Nephron (organoid): ENCODE data around the gene SYNGAP1.

ENCODE experiments used
- H3K27ac Mint-ChIP-seq, 3 experiments: 2 replicates each; pipeline ENCODE4 v1.8.0; 2020; ENCODE audit warnings: mixed read lengths in 3 of 3, mild to moderate bottlenecking in 2 of 3, moderate library complexity in 1 of 3
- H3K27me3 Mint-ChIP-seq: 2 replicates; pipeline ENCODE4 v1.8.0; 2021; ENCODE audit warnings: low read depth, mild to moderate bottlenecking, moderate library complexity, mixed read lengths
- H3K36me3 Mint-ChIP-seq: 2 replicates; pipeline ENCODE4 v1.8.0; 2020; ENCODE audit warnings: low read depth, mixed read lengths
- H3K4me1 Mint-ChIP-seq: 2 replicates; pipeline ENCODE4 v1.8.0; 2020; ENCODE audit warnings: mixed read lengths
- H3K4me3 Mint-ChIP-seq, 3 experiments: 2 replicates each; pipeline ENCODE4 v1.8.0; 2020; ENCODE audit warnings: mild to moderate bottlenecking in 3 of 3, mixed read lengths in 3 of 3, moderate library complexity in 2 of 3
- H3K9me3 Mint-ChIP-seq: 2 replicates; pipeline ENCODE4 v1.8.0; 2020; ENCODE audit warnings: mixed read lengths
- CTCF ChIP-seq, 3 experiments: fragments of 200-600 bp; sonication (generic); IDR thresholded peaks; one replicate each; pipeline ENCODE4 v1.5.0; 2021; ENCODE audit warnings: antibody characterized with exemption in 3 of 3; ENCODE audit not compliant: unreplicated experiment in 3 of 3

The SYNGAP1 gene

GRCh38 chr6:33490198-33490597, 70.3 kb downstream of the SYNGAP1 start:
- no peaks in the 10 kb centered on the region for H3K4me1 Mint-ChIP-seq
- peaks cover 4% of the 10 kb centered on the region for H3K9me3 Mint-ChIP-seq
- no peaks in the 10 kb centered on the region for H3K36me3 Mint-ChIP-seq
- no peak overlapping the region for H3K27ac Mint-ChIP-seq
- no peak overlapping the region for H3K4me3 Mint-ChIP-seq
- TF ChIP-seq CTCF (IDR thresholded peaks at IDR 0.05; ENCODE audit: unreplicated experiment in 3 of 3) = no peak
- peaks cover 19% of the 10 kb centered on the region for H3K27me3 Mint-ChIP-seq

GRCh38 chr6:33490621-33491020, 70.8 kb downstream of the SYNGAP1 start:
- no peak overlapping the region for H3K4me3 Mint-ChIP-seq
- H3K36me3 Mint-ChIP-seq = no peaks in the 10 kb centered on the region
- no peaks in the 10 kb centered on the region for H3K4me1 Mint-ChIP-seq
- peaks cover 4% of the 10 kb centered on the region for H3K9me3 Mint-ChIP-seq
- TF ChIP-seq CTCF (IDR thresholded peaks at IDR 0.05; ENCODE audit: unreplicated experiment in 3 of 3) = no peak
- peaks cover 19% of the 10 kb centered on the region for H3K27me3 Mint-ChIP-seq
- H3K27ac Mint-ChIP-seq = no peak overlapping the region

- peaks cover 19% of the 10 kb centered on the region for H3K27me3 Mint-ChIP-seq
- H3K9me3 Mint-ChIP-seq = no peaks in the 10 kb centered on the region
- TF ChIP-seq CTCF (IDR thresholded peaks at IDR 0.05; ENCODE audit: unreplicated experiment in 3 of 3) = no peak
- no peak overlapping the region for H3K27ac Mint-ChIP-seq
- no peak overlapping the region for H3K4me3 Mint-ChIP-seq
- no peaks in the 10 kb centered on the region for H3K36me3 Mint-ChIP-seq
- H3K4me1 Mint-ChIP-seq = no peaks in the 10 kb centered on the region
These were observed 72.2 kb downstream of the SYNGAP1 start for GRCh38 chr6:33492093-33492492.

- H3K27me3 Mint-ChIP-seq = peaks cover 5% of the 10 kb centered on the region
- no peak for TF ChIP-seq CTCF (IDR thresholded peaks at IDR 0.05; ENCODE audit: unreplicated experiment in 3 of 3)
- no peaks in the 10 kb centered on the region for H3K9me3 Mint-ChIP-seq
- H3K4me1 Mint-ChIP-seq = no peaks in the 10 kb centered on the region
- H3K36me3 Mint-ChIP-seq = no peaks in the 10 kb centered on the region
- H3K4me3 Mint-ChIP-seq = no peak overlapping the region
- no peak overlapping the region for H3K27ac Mint-ChIP-seq
These were observed 77.3 kb downstream of the SYNGAP1 start for GRCh38 chr6:33497157-33497556.

GRCh38 chr6:33502486-33502885, 82.6 kb downstream of the SYNGAP1 start:
- Mint-ChIP-seq H3K27ac (no peak overlapping the region), H3K36me3 (no peaks in the 10 kb centered on the region), H3K9me3 (peaks cover 3% of the 10 kb centered on the region), H3K27me3 (peaks cover 3% of the 10 kb centered on the region), H3K4me3 (no peak overlapping the region), H3K4me1 (no peaks in the 10 kb centered on the region)
- TF ChIP-seq CTCF (IDR thresholded peaks at IDR 0.05; ENCODE audit: unreplicated experiment in 3 of 3) = no peak

- Mint-ChIP-seq H3K4me3 (no peak overlapping the region), H3K27me3 (peaks cover 3% of the 10 kb centered on the region), H3K27ac (no peak overlapping the region), H3K9me3 (peaks cover 3% of the 10 kb centered on the region), H3K36me3 (no peaks in the 10 kb centered on the region), H3K4me1 (peaks cover 9% of the 10 kb centered on the region)
- no peak for TF ChIP-seq CTCF (IDR thresholded peaks at IDR 0.05; ENCODE audit: unreplicated experiment in 3 of 3)
These were observed 84.6 kb downstream of the SYNGAP1 start for GRCh38 chr6:33504486-33504885.
